ENCODE results near the gene CRYGA.

GRCh38 chr2:208164951-208165755 lies 1.8 kb upstream of the CRYGA start:
- no peak for TF ChIP-seq POLR2A (IDR thresholded peaks at IDR 0.05; ENCODE audit: low read depth, low read length)
- TF ChIP-seq POLR2AphosphoS5 (IDR thresholded peaks at IDR 0.05; ENCODE audit: low read depth, low read length), result no peak
- no peak for TF ChIP-seq TAF1 (IDR thresholded peaks at IDR 0.05; ENCODE audit: low read depth, low read length)
- TF ChIP-seq SPI1 (IDR thresholded peaks at IDR 0.05; ENCODE audit: low read depth, low read length), result no peak
- no peak for TF ChIP-seq POU2F2 (IDR thresholded peaks at IDR 0.05; ENCODE audit: low read depth, low read length)
